H7 (cell line): ENCODE data around the gene TSPAN33. TPM values are rescaled to one million over a fixed set of nuclear protein-coding genes. Genes with fewer than 3 reads are reported as not detected.
A peak's percentile ranks its signal among the peaks of the same experiment; 100 is the strongest.
"Not testable (repeated sequence)": the region's sequence is repeated elsewhere in the genome, so short reads cannot be mapped to it uniquely, and the experiment has no call there.

ENCODE experiments used
- DNase-seq: peaks from one replicate; pipeline ENCODE4 v3.0.0; 2012
- H3K27me3 ChIP-seq: 2 replicates; pipeline ENCODE4 v1.6.0; 2011; ENCODE audit warnings: mild to moderate bottlenecking, low read length; ENCODE audit not compliant: control insufficient read depth, insufficient read depth
- H3K36me3 ChIP-seq: replicated peaks from 2 replicates; pipeline ENCODE4 v1.5.1; 2011; ENCODE audit warnings: low read length; ENCODE audit not compliant: control insufficient read depth, insufficient read depth
- H3K4me3 ChIP-seq: 2 replicates; pipeline ENCODE4 v1.5.1; 2011; ENCODE audit warnings: low read depth, mild to moderate bottlenecking, control low read depth, low read length, moderate library complexity; ENCODE audit not compliant: insufficient read depth
- total RNA-seq: library from RNA; depleted of rRNA; stranded (reverse); fragments of >200 nt; shearing (Covaris generic); gene quantifications from 2 replicates; pipeline ENCODE4 v1.2.3, GENCODE V29; 2014; rRNA removed

Gene TSPAN33
- total RNA-seq: 19.7 and 22.1 TPM in 2 replicates

GRCh38 chr7:129144095-129144833, at the start of gene TSPAN33:
TSS of gene TSPAN33 (plus strand) at chr7:129144707. CDS start at chr7:129144981, 274 bp downstream.
- peak; percentile 98 for DNase-seq
- peaks cover 28% of the 10 kb centered on the region for H3K27me3 ChIP-seq
- no peaks in the 10 kb centered on the region for H3K36me3 ChIP-seq
- H3K4me3 ChIP-seq: peak within 1 kb of the TSS; percentile 57

- no peaks in the 10 kb centered on the region for H3K36me3 ChIP-seq
- DNase-seq: no peak
- H3K4me3 ChIP-seq: no peak overlapping the region
- no peaks in the 10 kb centered on the region for H3K27me3 ChIP-seq
Measured at GRCh38 chr7:129095258-129095657, 49.2 kb upstream of the TSPAN33 start.

DNA sequence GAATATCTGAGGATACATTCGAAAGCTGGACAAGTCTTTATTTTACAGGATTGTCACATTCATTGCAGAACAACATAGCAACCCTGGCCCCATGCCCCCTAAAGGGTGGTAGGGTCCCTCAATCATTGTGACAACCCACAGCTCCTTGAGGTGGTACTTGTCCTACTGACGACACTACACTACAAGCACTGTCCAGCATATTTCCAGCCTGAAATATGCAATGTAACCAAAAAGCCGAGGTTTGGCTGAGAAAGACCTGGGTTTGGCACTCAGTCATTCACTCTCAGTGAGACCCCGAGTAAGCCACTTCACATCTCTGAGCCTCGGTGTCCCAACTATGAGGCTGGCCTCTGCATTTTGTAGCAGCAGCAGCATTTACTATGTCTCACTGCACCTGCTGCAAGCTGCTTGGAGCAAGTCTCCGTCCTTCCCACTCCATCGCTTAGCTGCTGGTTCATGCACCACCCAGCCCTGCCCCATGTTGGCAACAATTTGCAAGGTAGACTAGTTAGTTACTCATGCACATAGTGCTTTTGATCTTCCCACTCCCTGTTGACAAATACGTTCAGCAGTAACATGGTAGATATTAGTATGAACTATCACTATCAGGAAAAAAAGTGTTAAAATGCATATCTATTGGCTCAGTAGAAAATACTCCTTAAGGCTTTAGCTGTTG, 46.0 kb upstream of the TSPAN33 start:
- H3K27me3 ChIP-seq: no peaks in the 10 kb centered on the region
- H3K36me3 ChIP-seq: no peaks in the 10 kb centered on the region
- no peak for DNase-seq
- H3K4me3 ChIP-seq: no peak overlapping the region

GRCh38 chr7:129100827-129101166, 43.7 kb upstream of the TSPAN33 start:
- DNase-seq: no peak
- H3K4me3 ChIP-seq: no peak overlapping the region
- no peaks in the 10 kb centered on the region for H3K36me3 ChIP-seq
- H3K27me3 ChIP-seq: no peaks in the 10 kb centered on the region

- H3K4me3 ChIP-seq: no peak overlapping the region
- no peaks in the 10 kb centered on the region for H3K27me3 ChIP-seq
- no peaks in the 10 kb centered on the region for H3K36me3 ChIP-seq
- DNase-seq: no peak
Measured at GRCh38 chr7:129101746-129102145, 42.8 kb upstream of the TSPAN33 start.

GRCh38 chr7:129103561-129104324, 40.8 kb upstream of the TSPAN33 start:
- H3K4me3 ChIP-seq: no peak overlapping the region
- DNase-seq: no peak
- H3K36me3 ChIP-seq: no peaks in the 10 kb centered on the region
- H3K27me3 ChIP-seq: no peaks in the 10 kb centered on the region

DNA sequence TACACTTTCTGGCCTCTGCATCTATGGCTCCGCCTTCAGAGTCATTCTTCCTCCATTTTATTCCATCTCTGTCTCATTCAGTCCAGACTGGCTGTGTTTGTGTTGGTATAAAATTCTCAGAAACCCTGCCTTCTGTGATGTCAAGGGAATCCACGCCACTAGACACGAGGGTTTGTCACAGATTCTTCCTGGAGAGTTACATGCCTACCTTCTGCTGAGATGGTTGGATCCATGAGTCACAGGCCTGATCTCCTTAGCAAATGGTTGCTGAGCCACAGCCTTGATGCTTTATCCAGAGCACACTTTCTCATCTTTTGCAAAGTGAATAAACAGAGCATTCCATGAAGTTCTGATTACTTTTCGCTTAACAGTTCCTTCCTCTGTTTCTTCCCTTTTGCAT, 35.9 kb upstream of the TSPAN33 start:
- no peak for DNase-seq
- no peak overlapping the region for H3K4me3 ChIP-seq
- no peaks in the 10 kb centered on the region for H3K36me3 ChIP-seq
- H3K27me3 ChIP-seq: no peaks in the 10 kb centered on the region

GRCh38 chr7:129110258-129110981, 34.1 kb upstream of the TSPAN33 start:
- Histone ChIP-seq H3K36me3 (no peaks in the 10 kb centered on the region), H3K4me3 (no peak overlapping the region), H3K27me3 (no peaks in the 10 kb centered on the region)
- DNase-seq: peak; percentile 64

DNA sequence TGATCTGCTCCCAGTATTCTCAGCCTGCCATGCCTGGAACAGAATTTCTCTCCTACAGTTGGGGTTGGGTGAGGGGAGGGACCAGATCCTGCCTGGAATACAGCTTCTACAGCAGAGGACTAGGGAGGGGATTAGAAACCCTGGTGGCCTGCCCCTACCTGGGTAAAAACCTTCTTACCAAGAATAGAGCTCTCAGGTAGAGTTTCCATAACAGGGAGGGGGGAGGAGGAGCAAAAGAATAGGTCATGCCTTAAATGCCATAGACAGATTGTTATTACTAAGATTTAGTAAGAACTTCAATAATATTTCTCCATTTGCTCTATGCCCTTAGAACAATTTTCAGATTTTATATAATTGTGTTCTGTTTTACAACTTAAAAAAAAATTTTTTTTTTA, 33.5 kb upstream of the TSPAN33 start:
- DNase-seq: no peak
- no peaks in the 10 kb centered on the region for H3K27me3 ChIP-seq
- H3K4me3 ChIP-seq: no peak overlapping the region
- no peaks in the 10 kb centered on the region for H3K36me3 ChIP-seq

- no peak overlapping the region for H3K4me3 ChIP-seq
- H3K36me3 ChIP-seq: no peaks in the 10 kb centered on the region
- no peak for DNase-seq
- H3K27me3 ChIP-seq: no peaks in the 10 kb centered on the region
Measured at GRCh38 chr7:129115676-129116075, 28.8 kb upstream of the TSPAN33 start.

DNA sequence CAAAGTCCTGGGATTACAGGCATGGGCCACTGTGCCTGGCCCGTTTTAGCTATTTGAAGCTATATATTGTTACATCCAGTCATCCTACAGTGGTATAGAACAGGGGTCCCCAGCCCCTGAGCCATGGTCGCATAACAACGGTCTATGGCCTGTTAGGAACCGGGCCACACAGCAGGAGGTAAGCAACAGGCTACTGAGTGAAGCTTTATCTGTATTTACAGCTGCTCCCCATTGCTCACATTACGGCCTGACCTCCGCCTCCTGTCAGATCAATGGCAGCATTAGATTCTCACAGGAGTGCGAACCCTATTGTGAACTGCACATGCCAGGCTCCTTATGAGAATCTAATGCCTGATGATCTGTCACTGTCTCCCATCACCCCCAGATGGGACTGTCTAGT, 26.3 kb upstream of the TSPAN33 start:
- no peaks in the 10 kb centered on the region for H3K27me3 ChIP-seq
- H3K4me3 ChIP-seq: no peak overlapping the region
- H3K36me3 ChIP-seq: no peaks in the 10 kb centered on the region
- no peak for DNase-seq

DNA sequence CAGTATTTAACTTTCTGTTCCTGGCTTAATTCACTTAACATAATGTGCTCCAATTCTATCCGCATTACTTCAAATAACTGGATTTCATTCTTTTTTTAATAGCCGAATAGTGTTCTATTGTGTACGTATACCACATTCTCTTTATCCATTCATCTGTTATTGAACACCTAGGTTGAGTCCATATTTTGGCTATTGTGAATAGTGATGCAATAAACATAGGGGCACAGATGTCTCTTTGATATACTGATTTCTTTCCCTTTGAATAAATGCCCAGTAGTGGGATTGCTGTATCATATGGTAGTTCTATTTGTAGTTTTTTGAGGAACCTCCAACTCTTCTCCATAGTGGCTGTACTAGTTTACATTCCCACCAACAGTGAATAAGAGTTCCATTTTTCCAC, 25.5 kb upstream of the TSPAN33 start:
- no peak for DNase-seq
- Histone ChIP-seq H3K36me3 (no peaks in the 10 kb centered on the region), H3K27me3 (no peaks in the 10 kb centered on the region), H3K4me3 (no peak overlapping the region)

DNA sequence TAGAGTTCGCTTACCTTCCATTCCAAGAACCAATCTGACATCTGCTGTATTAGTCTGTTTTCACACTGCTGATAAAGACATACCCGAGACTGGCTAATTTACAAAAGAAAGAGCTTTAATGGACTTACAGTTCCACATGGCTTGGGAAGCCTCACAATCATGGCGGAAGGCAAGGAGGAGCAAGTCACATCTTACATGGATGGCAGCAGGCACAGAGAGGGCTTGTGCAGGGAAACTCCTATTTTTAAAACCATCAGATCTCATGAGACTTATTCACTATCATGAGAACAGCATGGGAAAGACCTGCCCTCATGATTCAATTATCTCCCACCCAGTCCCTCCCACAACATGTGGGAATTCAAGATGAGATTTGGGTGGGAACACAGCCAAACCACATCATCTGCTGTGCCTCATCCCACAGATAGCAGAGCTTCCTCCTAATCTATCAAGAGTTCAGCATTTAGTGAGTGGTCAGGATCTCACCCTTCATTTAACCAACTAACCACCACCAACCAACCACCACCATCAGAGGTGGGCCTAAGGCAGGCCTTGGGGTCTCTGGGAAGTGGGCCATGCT, 22.9 kb upstream of the TSPAN33 start:
- H3K4me3 ChIP-seq, DNase-seq, H3K27me3 ChIP-seq, H3K36me3 ChIP-seq: not testable (repeated sequence)

DNA sequence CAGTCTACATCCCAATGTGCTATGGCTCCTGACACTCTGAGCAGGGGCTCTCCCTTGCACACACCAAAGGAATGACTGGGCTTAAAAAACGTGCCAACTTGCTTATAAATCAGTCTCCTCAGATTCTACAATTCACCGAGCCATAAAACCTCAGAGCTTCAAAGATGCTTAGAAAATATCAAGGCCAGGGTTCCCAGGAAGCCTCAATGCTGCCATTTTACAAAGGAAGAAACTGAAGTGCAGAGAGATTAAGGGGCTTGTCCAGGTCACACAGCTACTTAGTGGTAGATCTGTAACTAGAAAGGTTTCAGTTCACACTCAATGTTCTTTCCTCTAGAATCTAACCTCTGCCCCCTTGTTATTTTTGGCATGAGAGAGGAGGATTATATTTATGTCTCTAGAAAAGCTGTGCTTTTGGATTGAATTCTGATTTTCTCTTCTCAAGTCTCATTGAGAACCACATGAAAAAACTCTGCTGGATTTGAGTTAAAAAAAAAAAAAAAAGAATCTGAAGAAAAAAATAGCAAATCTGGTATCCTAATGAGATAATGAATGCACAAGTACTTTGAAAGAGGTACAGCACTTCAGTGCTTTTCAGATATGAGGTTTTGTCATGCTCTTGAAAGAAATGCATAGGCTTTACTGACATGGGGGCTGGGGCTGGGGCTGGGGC, 22.3 kb upstream of the TSPAN33 start:
- H3K27me3 ChIP-seq: no peaks in the 10 kb centered on the region
- DNase-seq: no peak
- no peak overlapping the region for H3K4me3 ChIP-seq
- no peaks in the 10 kb centered on the region for H3K36me3 ChIP-seq
